Mucosa of rectum (tissue), 2 donors: ENCODE data around the gene SEMA4D.

Experiments used
- H3K27ac ChIP-seq, 2 donors: one replicate each; pipeline ENCODE4 v1.7.0; 2013; ENCODE audit warnings: inconsistent platforms in 2 of 2, low read depth in 2 of 2, low read length in 2 of 2
- H3K27me3 ChIP-seq, 2 donors: one replicate each; pipeline ENCODE4 v1.7.0; 2013; ENCODE audit warnings: low read length in 2 of 2; ENCODE audit not compliant: control insufficient read depth in 2 of 2, insufficient read depth in 2 of 2
- H3K36me3 ChIP-seq, 2 donors: one replicate each; pipeline ENCODE4 v1.7.0; 2013; ENCODE audit warnings: low read length in 2 of 2; ENCODE audit not compliant: control insufficient read depth in 2 of 2, insufficient read depth in 2 of 2
- H3K4me1 ChIP-seq, 2 donors: one replicate each; pipeline ENCODE4 v1.7.0; 2013; ENCODE audit warnings: low read length in 2 of 2, mild to moderate bottlenecking in 1 of 2; ENCODE audit not compliant: control insufficient read depth in 2 of 2, insufficient read depth in 2 of 2
- H3K4me3 ChIP-seq, 2 donors: one replicate each; pipeline ENCODE4 v1.7.0; 2013; ENCODE audit warnings: low read length in 2 of 2
- H3K9ac ChIP-seq, 2 donors: one replicate each; pipeline ENCODE4 v1.7.0; 2013; ENCODE audit warnings: low read length in 2 of 2, low read depth in 1 of 2, mild to moderate bottlenecking in 1 of 2
- H3K9me3 ChIP-seq, 2 donors: one replicate each; pipeline ENCODE4 v1.7.0; 2013; ENCODE audit warnings: low read length in 2 of 2; ENCODE audit not compliant: control insufficient read depth in 2 of 2
- donor health status: healthy.
- donor health status: Normal muscosa, but diverticular disease.

The SEMA4D gene

GRCh38 chr9:89502038-89502601 lies 4.2 kb upstream of the SEMA4D start:
- Histone ChIP-seq H3K4me3 (no peak overlapping the region), H3K9me3 (no peaks in the 10 kb centered on the region), H3K4me1 (peaks cover 5 to 12% of the 10 kb centered on the region in 2 donors), H3K27me3 (no peaks in the 10 kb centered on the region), H3K27ac (no peak overlapping the region), H3K36me3 (no peaks in the 10 kb centered on the region), H3K9ac (no peak overlapping the region)

GRCh38 chr9:89501311-89501898 lies 3.5 kb upstream of the SEMA4D start:
- no peaks in the 10 kb centered on the region for H3K36me3 ChIP-seq
- H3K9ac ChIP-seq, result no peak overlapping the region
- H3K27ac ChIP-seq, result no peak overlapping the region
- peaks cover 5 to 19% of the 10 kb centered on the region in 2 donors for H3K4me1 ChIP-seq
- H3K4me3 ChIP-seq, result no peak overlapping the region
- H3K27me3 ChIP-seq, result no peaks in the 10 kb centered on the region
- no peaks in the 10 kb centered on the region for H3K9me3 ChIP-seq

GRCh38 chr9:89500008-89500407 lies 2.1 kb upstream of the SEMA4D start:
- no peaks in the 10 kb centered on the region for H3K27me3 ChIP-seq
- H3K9ac ChIP-seq, result no peak overlapping the region
- H3K4me1 ChIP-seq, result peaks cover 5 to 30% of the 10 kb centered on the region in 2 donors
- no peaks in the 10 kb centered on the region for H3K9me3 ChIP-seq
- H3K27ac ChIP-seq, result no peak overlapping the region
- H3K4me3 ChIP-seq, result no peak overlapping the region
- no peaks in the 10 kb centered on the region for H3K36me3 ChIP-seq

- Histone ChIP-seq H3K9me3 (no peaks in the 10 kb centered on the region), H3K4me1 (peaks cover 5 to 33% of the 10 kb centered on the region in 2 donors), H3K9ac (peak overlapping the region; percentile 9 to 52), H3K27me3 (no peaks in the 10 kb centered on the region), H3K36me3 (no peaks in the 10 kb centered on the region), H3K27ac (peak overlapping the region; percentile 16 to 77), H3K4me3 (no peak overlapping the region)
Measured at GRCh38 chr9:89498852-89499480, 1.1 kb upstream of the SEMA4D start.

- peak overlapping the region; percentile 38 to 78 for H3K27ac ChIP-seq
- peak overlapping the region; percentile 69 to 80 for H3K4me3 ChIP-seq
- H3K36me3 ChIP-seq, result no peaks in the 10 kb centered on the region
- no peaks in the 10 kb centered on the region for H3K9me3 ChIP-seq
- H3K4me1 ChIP-seq, result peaks cover 10 to 33% of the 10 kb centered on the region in 2 donors
- H3K9ac ChIP-seq, result peak overlapping the region; percentile 72
- H3K27me3 ChIP-seq, result no peaks in the 10 kb centered on the region
Measured at GRCh38 chr9:89497257-89497963, 503 bp downstream of the SEMA4D start.

- H3K27me3 ChIP-seq, result no peaks in the 10 kb centered on the region
- H3K9ac ChIP-seq, result peak overlapping the region; percentile 72
- no peaks in the 10 kb centered on the region for H3K36me3 ChIP-seq
- H3K9me3 ChIP-seq, result no peaks in the 10 kb centered on the region
- peak overlapping the region; percentile 69 to 80 for H3K4me3 ChIP-seq
- H3K27ac ChIP-seq, result peak overlapping the region; percentile 38 to 78
- H3K4me1 ChIP-seq, result peaks cover 10 to 33% of the 10 kb centered on the region in 2 donors
Measured at GRCh38 chr9:89496645-89497256, 1.2 kb downstream of the SEMA4D start.

GRCh38 chr9:89495824-89496560 lies 1.9 kb downstream of the SEMA4D start:
- H3K36me3 ChIP-seq, result no peaks in the 10 kb centered on the region
- H3K9me3 ChIP-seq, result no peaks in the 10 kb centered on the region
- H3K27me3 ChIP-seq, result no peaks in the 10 kb centered on the region
- peak overlapping the region; percentile 69 to 80 for H3K4me3 ChIP-seq
- H3K27ac ChIP-seq, result peak overlapping the region; percentile 38 to 78
- H3K9ac ChIP-seq, result peak overlapping the region; percentile 72
- peaks cover 10 to 33% of the 10 kb centered on the region in 2 donors for H3K4me1 ChIP-seq

GRCh38 chr9:89494199-89494598 lies 3.7 kb downstream of the SEMA4D start:
- no peak overlapping the region for H3K4me3 ChIP-seq
- no peak overlapping the region for H3K27ac ChIP-seq
- H3K27me3 ChIP-seq, result no peaks in the 10 kb centered on the region

GRCh38 chr9:89493671-89494070 lies 4.2 kb downstream of the SEMA4D start:
- H3K4me1 ChIP-seq, result peaks cover 10 to 34% of the 10 kb centered on the region in 2 donors
- no peak overlapping the region for H3K9ac ChIP-seq
- no peaks in the 10 kb centered on the region for H3K9me3 ChIP-seq
- no peaks in the 10 kb centered on the region for H3K36me3 ChIP-seq
- no peak overlapping the region for H3K4me3 ChIP-seq
- H3K27ac ChIP-seq, result no peak overlapping the region
- no peaks in the 10 kb centered on the region for H3K27me3 ChIP-seq

More at GRCh38 chr9:89494199-89494598, 3.7 kb downstream of the SEMA4D start:
- no peaks in the 10 kb centered on the region for H3K36me3 ChIP-seq
- H3K9me3 ChIP-seq, result no peaks in the 10 kb centered on the region
- H3K4me1 ChIP-seq, result peaks cover 10 to 39% of the 10 kb centered on the region in 2 donors
- H3K9ac ChIP-seq, result no peak overlapping the region
